ENCODE results near the gene PDK2. TPM values are rescaled to one million over a fixed set of nuclear protein-coding genes. Genes with fewer than 3 reads are reported as not detected.

The PDK2 gene
- total and polyA plus RNA-seq, 2 of the 4 experiments (the other 2 are of a cell fraction): 26.7 to 104 TPM

DNA sequence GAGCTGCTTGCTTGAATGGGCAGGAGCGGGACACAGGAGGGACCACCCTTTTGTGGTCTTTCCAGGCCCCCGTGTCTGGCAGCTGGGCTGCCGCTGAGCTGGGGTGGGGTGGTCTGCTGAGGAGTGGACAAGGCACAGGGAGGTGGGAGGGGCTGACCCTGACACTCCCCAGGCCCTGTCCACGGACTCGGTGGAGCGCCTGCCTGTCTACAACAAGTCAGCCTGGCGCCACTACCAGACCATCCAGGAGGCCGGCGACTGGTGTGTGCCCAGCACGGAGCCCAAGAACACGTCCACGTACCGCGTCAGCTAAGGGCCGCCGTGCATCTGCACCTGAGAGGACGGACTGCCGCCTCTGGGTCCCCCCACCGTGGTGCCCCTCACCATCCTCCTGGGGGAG is 14.6 kb downstream of the PDK2 start:
- in situ Hi-C loops (cut with MboI; ENCODE audit: low sequenced_read_pairs): no loop called here

More for the DNA sequence above, 14.6 kb downstream of the PDK2 start:
- 98% methylated on average over 13 of the region's 19 CpGs; no CpG with 5 or more reads in 1 of the 2 experiments for WGBS, 2 experiments (ENCODE audit: extremely low coverage in 2 of 2, insufficient read length in 1 of 2)
- H4K20me1 ChIP-seq (ENCODE audit: insufficient read depth, low read length): no peaks in the 10 kb centered on the region
- no peak overlapping the region for H3K18ac ChIP-seq (ENCODE audit: low read depth, low read length)
- H3K23ac ChIP-seq (ENCODE audit: low read depth, low read length): no peak overlapping the region
- ChIA-PET POLR2A (ENCODE audit: unreplicated experiment) (no interaction called here), CTCF (no interaction called here)
- no peak overlapping the region for H3K4me2 ChIP-seq (ENCODE audit: low read depth, low read length)
- H4K5ac ChIP-seq (ENCODE audit: low read depth, low read length): no peak overlapping the region
- dilution Hi-C loops (cut with HindIII; ENCODE audit: low sequenced_read_pairs, unreplicated experiment) (no loop called here), intact Hi-C loops (cut with micrococcal nuclease) (no loop called here)
- H4K8ac ChIP-seq (ENCODE audit: low read depth in 2 of 2, low read length in 2 of 2): no peak overlapping the region
- H3K27ac ChIP-seq (ENCODE audit: insufficient read depth, low read length): no peak overlapping the region
- ATAC-seq (ENCODE audit: low read depth): no peak
- H3K4ac ChIP-seq (ENCODE audit: low read depth, low read length): no peak overlapping the region
- H3K36me3 ChIP-seq (ENCODE audit: control insufficient read depth, insufficient read depth, low read length): peaks cover 35% of the 10 kb centered on the region; the same call in 1 of the 2 replicates
- no peak overlapping the region for H2AK5ac ChIP-seq (ENCODE audit: low read depth, low read length)
- no peaks in the 10 kb centered on the region for H3K27me3 ChIP-seq (ENCODE audit: control insufficient read depth, insufficient read depth, low read length)
- no peak overlapping the region for H2AFZ ChIP-seq (replicated peaks; ENCODE audit: low read length, poor library complexity)
- no peak overlapping the region for H4K91ac ChIP-seq (ENCODE audit: insufficient read depth, low read depth, low read length)
- H2BK20ac ChIP-seq (ENCODE audit: low read depth, low read length): no peak overlapping the region
- H2BK15ac ChIP-seq (ENCODE audit: low read depth, low read length): no peak overlapping the region
- no peak overlapping the region for H2BK120ac ChIP-seq (ENCODE audit: low read depth, low read length)
- H3K14ac ChIP-seq (replicated peaks; ENCODE audit: low read depth, low read length): no peak overlapping the region
- no peak overlapping the region for H2AK9ac ChIP-seq (replicated peaks; ENCODE audit: low read depth, low read length, poor library complexity)
- no peak overlapping the region for H3K4me3 ChIP-seq (ENCODE audit: insufficient read depth, low read depth, low read length)
- peaks cover 6% of the 10 kb centered on the region for H3K9me1 ChIP-seq (ENCODE audit: insufficient read depth, low read length)
- no peak overlapping the region for H3K56ac ChIP-seq (ENCODE audit: extremely low read depth, insufficient read depth, low read length)
- H2BK5ac ChIP-seq (ENCODE audit: low read depth, low read length, poor library complexity, severe bottlenecking): no peak overlapping the region
- no peak for TF ChIP-seq BHLHE40 (IDR thresholded peaks at IDR 0.05; ENCODE audit: low read depth, low read length)
- no peak for TF ChIP-seq RFX5 (IDR thresholded peaks at IDR 0.05; ENCODE audit: low read depth, low read length)
- TF ChIP-seq SMC3 (IDR thresholded peaks at IDR 0.05; ENCODE audit: low read depth, low read length): no peak
- TF ChIP-seq, protein P1, sequence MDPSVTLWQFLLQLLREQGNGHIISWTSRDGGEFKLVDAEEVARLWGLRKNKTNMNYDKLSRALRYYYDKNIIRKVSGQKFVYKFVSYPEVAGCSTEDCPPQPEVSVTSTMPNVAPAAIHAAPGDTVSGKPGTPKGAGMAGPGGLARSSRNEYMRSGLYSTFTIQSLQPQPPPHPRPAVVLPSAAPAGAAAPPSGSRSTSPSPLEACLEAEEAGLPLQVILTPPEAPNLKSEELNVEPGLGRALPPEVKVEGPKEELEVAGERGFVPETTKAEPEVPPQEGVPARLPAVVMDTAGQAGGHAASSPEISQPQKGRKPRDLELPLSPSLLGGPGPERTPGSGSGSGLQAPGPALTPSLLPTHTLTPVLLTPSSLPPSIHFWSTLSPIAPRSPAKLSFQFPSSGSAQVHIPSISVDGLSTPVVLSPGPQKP (IDR thresholded peaks at IDR 0.05; ENCODE audit: borderline replicate concordance, low read depth, low read length): no peak
- TF ChIP-seq MAZ (IDR thresholded peaks at IDR 0.05; ENCODE audit: borderline replicate concordance, low read depth, low read length): no peak
- no peak for TF ChIP-seq CEBPB (IDR thresholded peaks at IDR 0.05; ENCODE audit: low read depth, low read length)
- TF ChIP-seq NFE2L2 (IDR thresholded peaks at IDR 0.05; ENCODE audit: low read depth, low read length): no peak
- no peak for TF ChIP-seq MXI1 (IDR thresholded peaks at IDR 0.05; ENCODE audit: borderline replicate concordance, low read depth, low read length)
- no peak for TF ChIP-seq POLR2A (IDR thresholded peaks at IDR 0.05; ENCODE audit: low read depth, low read length)
- TF ChIP-seq, protein P2, sequence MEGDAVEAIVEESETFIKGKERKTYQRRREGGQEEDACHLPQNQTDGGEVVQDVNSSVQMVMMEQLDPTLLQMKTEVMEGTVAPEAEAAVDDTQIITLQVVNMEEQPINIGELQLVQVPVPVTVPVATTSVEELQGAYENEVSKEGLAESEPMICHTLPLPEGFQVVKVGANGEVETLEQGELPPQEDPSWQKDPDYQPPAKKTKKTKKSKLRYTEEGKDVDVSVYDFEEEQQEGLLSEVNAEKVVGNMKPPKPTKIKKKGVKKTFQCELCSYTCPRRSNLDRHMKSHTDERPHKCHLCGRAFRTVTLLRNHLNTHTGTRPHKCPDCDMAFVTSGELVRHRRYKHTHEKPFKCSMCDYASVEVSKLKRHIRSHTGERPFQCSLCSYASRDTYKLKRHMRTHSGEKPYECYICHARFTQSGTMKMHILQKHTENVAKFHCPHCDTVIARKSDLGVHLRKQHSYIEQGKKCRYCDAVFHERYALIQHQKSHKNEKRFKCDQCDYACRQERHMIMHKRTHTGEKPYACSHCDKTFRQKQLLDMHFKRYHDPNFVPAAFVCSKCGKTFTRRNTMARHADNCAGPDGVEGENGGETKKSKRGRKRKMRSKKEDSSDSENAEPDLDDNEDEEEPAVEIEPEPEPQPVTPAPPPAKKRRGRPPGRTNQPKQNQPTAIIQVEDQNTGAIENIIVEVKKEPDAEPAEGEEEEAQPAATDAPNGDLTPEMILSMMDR (conservative IDR thresholded peaks at IDR 0.05; ENCODE audit: low read depth, low read length): no peak
- TF ChIP-seq CHD1 (IDR thresholded peaks at IDR 0.05; ENCODE audit: low read depth, low read length): no peak
- no peak for TF ChIP-seq FOS (IDR thresholded peaks at IDR 0.05; ENCODE audit: low read depth, low read length)
- no peak for TF ChIP-seq RCOR1 (IDR thresholded peaks at IDR 0.05; ENCODE audit: insufficient replicate concordance, low read length)
- BruUV-seq (replicated peaks): no TSS peak
- H3K9me3 ChIP-seq (ENCODE audit: control insufficient read depth, insufficient read depth, low read length): no peaks in the 10 kb centered on the region
- DNase-seq: no peak
- no peaks in the 10 kb centered on the region for H3K79me1 ChIP-seq (ENCODE audit: low read depth in 1 of 2, low read length in 2 of 2)
- H3K4me1 ChIP-seq (ENCODE audit: control insufficient read depth, insufficient read depth, low read length): peaks cover 3% of the 10 kb centered on the region
- H3K9ac ChIP-seq (ENCODE audit: low read depth, low read length): no peak overlapping the region
